ENCODE data around the gene OSBPL9. TPM values are rescaled to one million over a fixed set of nuclear protein-coding genes. Genes with fewer than 3 reads are reported as not detected.

OSBPL9 gene
- total RNA-seq, 4 donors from 2014 or later = 65.8 to 206 (median 136) TPM

DNA sequence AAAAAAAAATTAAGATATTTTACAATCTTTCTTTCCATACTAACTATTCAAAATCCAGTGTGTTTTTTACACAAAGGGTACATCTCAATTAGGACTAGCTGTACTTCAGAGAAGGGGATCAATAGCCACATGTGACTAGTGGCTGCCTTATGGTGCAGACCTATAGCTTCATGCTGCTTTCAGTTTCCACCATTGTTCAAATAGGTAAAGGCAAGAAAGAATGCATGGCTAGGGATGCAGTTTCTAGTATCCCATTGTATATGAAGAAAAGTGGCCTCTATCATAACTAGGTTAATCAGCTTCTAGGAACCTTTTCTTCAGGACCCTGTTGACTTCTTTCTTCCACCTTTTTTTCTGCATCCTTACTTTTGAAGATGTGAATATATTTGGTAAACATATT, 35.7 kb downstream of the OSBPL9 start:
- peak overlapping the region; percentile 45 to 99 (median 56) for H3K27ac ChIP-seq
- ATAC-seq = no peak

DNA sequence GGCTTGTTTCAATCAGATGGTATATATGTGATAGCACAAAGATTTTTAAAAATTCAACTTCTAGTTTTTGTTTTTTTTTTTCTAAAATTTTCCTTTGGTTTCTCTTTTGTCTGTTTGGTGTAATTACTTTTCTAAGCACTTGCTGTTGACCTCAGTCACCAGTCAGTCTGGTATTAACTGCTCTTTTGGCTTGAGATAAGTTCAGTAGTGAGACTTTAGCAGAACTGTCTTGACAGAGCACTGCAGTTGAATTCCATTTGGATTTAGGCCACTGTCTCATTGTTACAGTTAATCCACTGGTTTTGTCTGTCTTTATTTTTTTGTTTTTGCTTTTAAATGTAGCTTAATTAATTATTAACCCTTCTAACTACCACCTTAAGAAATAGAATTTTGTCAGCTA, 36.2 kb downstream of the OSBPL9 start:
- Histone ChIP-seq H3K27me3 (no peaks in the 10 kb centered on the region), H3K27ac (peak overlapping the region; percentile 45 to 99 (median 56)), H3K4me1 (peaks cover 79 to 95% of the 10 kb centered on the region in 2 donors), H3K4me3 (peak overlapping the region in 1 of 4 donors; percentile 2), H3K36me3 (peaks cover 0 to 6% of the 10 kb centered on the region in 2 donors), H3K9me3 (no peaks in the 10 kb centered on the region)
- DNase-seq = no peak
- intact Hi-C loops (cut with DNase I; ENCODE audit: low total_unique reads) (no loop called here), in situ Hi-C loops (cut with MboI; ENCODE audit: low sequenced_read_pairs in 4 of 4) (no loop called here)
- no peak for TF ChIP-seq POLR2A (IDR thresholded peaks at IDR 0.05)
- TF ChIP-seq, protein P1, sequence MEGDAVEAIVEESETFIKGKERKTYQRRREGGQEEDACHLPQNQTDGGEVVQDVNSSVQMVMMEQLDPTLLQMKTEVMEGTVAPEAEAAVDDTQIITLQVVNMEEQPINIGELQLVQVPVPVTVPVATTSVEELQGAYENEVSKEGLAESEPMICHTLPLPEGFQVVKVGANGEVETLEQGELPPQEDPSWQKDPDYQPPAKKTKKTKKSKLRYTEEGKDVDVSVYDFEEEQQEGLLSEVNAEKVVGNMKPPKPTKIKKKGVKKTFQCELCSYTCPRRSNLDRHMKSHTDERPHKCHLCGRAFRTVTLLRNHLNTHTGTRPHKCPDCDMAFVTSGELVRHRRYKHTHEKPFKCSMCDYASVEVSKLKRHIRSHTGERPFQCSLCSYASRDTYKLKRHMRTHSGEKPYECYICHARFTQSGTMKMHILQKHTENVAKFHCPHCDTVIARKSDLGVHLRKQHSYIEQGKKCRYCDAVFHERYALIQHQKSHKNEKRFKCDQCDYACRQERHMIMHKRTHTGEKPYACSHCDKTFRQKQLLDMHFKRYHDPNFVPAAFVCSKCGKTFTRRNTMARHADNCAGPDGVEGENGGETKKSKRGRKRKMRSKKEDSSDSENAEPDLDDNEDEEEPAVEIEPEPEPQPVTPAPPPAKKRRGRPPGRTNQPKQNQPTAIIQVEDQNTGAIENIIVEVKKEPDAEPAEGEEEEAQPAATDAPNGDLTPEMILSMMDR (IDR thresholded peaks at IDR 0.05 in 4 of 5, conservative IDR thresholded peaks at IDR 0.05 in 1 of 5) = no peak
- peak in 1 of 2 donors; percentile 39 for ATAC-seq

More for the DNA sequence above, 35.7 kb downstream of the OSBPL9 start:
- no peak for TF ChIP-seq POLR2A (IDR thresholded peaks at IDR 0.05)
- Histone ChIP-seq H3K27me3 (no peaks in the 10 kb centered on the region), H3K4me3 (peak overlapping the region in 1 of 4 donors; percentile 2), H3K36me3 (peaks cover 0 to 6% of the 10 kb centered on the region in 2 donors), H3K4me1 (peaks cover 84 to 96% of the 10 kb centered on the region in 2 donors), H3K9me3 (no peaks in the 10 kb centered on the region)
- intact Hi-C loops (cut with DNase I; ENCODE audit: low total_unique reads) (no loop called here), in situ Hi-C loops (cut with MboI; ENCODE audit: low sequenced_read_pairs in 4 of 4) (no loop called here)
- DNase-seq = no peak

DNA sequence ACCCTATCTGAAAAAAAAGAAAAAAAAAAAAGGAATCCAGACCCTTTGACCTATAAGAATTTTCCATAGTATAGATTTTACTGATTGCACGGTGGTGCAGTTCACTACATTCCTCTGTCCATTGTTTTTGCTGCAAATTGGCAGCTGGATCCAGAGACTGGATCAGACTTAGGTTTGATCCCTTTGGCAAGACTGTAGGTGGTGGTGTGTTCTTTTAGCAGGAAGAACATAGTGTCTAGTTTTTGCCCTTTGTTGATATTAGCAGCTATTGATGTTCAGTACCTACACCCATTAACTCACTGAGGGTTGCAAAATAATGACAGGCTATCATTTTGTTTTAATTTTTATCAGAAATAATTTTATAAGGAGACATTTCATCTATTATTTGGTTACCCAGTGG, 37.1 kb downstream of the OSBPL9 start:
- in situ Hi-C loops (cut with MboI; ENCODE audit: low sequenced_read_pairs in 4 of 4) = no loop called here
- peaks cover 79 to 96% of the 10 kb centered on the region in 2 donors for H3K4me1 ChIP-seq

DNA sequence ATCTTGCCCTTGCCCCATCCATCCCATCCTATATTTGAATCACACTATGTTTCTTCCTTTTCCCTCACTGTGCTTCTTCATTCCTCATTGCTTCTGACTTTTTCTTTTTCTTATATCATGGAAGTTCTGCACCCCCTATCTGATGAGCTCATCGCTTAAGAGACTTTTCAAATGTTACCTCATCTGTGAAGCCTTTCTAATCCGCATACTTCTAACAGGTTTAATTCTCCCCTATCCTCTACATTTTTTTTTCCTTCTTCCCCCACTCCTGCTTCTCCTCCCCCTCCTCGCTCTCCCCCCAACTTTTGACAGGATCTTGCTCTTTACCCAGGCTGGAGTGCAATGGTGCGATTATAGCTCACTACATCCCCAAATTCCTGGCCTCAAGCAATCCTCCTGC, 39.5 kb downstream of the OSBPL9 start:
- no peak for ATAC-seq
- Histone ChIP-seq H3K4me3 (no peak overlapping the region), H3K9me3 (no peaks in the 10 kb centered on the region), H3K4me1 (peaks cover 79 to 96% of the 10 kb centered on the region in 2 donors), H3K27me3 (no peaks in the 10 kb centered on the region), H3K36me3 (peaks cover 0 to 6% of the 10 kb centered on the region in 2 donors), H3K27ac (peak overlapping the region in 1 of 4 donors; percentile 8)
- intact Hi-C loops (cut with DNase I; ENCODE audit: low total_unique reads) = no loop called here
- no peak for DNase-seq
- TF ChIP-seq, protein P1 (IDR thresholded peaks at IDR 0.05 in 4 of 5, conservative IDR thresholded peaks at IDR 0.05 in 1 of 5) = no peak
- no peak for TF ChIP-seq POLR2A (IDR thresholded peaks at IDR 0.05)
- in situ Hi-C loops (cut with MboI; ENCODE audit: low sequenced_read_pairs in 4 of 4) = no loop called here

More for the DNA sequence above, 37.1 kb downstream of the OSBPL9 start:
- Histone ChIP-seq H3K36me3 (peaks cover 0 to 6% of the 10 kb centered on the region in 2 donors), H3K9me3 (no peaks in the 10 kb centered on the region), H3K27ac (peak overlapping the region; percentile 45 to 99 (median 56)), H3K27me3 (no peaks in the 10 kb centered on the region), H3K4me3 (no peak overlapping the region)
- TF ChIP-seq, protein P1 (IDR thresholded peaks at IDR 0.05 in 4 of 5, conservative IDR thresholded peaks at IDR 0.05 in 1 of 5) = no peak
- no peak for TF ChIP-seq POLR2A (IDR thresholded peaks at IDR 0.05)
- intact Hi-C loops (cut with DNase I; ENCODE audit: low total_unique reads) = no loop called here
- ATAC-seq (peak in 1 of 2 donors; percentile 12), DNase-seq (no peak)

- no peak for TF ChIP-seq POLR2A (IDR thresholded peaks at IDR 0.05)
- TF ChIP-seq, protein P1 (IDR thresholded peaks at IDR 0.05 in 4 of 5, conservative IDR thresholded peaks at IDR 0.05 in 1 of 5) = no peak
- DNase-seq = no peak
Observed at GRCh38 chr1:51660580-51660979, 43.7 kb downstream of the OSBPL9 start.

More at GRCh38 chr1:51660580-51660979, 43.7 kb downstream of the OSBPL9 start:
- H3K4me1 ChIP-seq = peaks cover 82 to 95% of the 10 kb centered on the region in 2 donors
- H3K9me3 ChIP-seq = no peaks in the 10 kb centered on the region
- peak overlapping the region; percentile 66 to 79 (median 76) for H3K27ac ChIP-seq
- peak overlapping the region in 1 of 4 donors; percentile 3 for H3K4me3 ChIP-seq
- no peak for ATAC-seq
- peaks cover 0 to 3% of the 10 kb centered on the region in 2 donors for H3K36me3 ChIP-seq
- no peaks in the 10 kb centered on the region for H3K27me3 ChIP-seq
- in situ Hi-C loops (cut with MboI; ENCODE audit: low sequenced_read_pairs in 4 of 4) (no loop called here), intact Hi-C loops (cut with DNase I; ENCODE audit: low total_unique reads) (loop anchor here (10.0 kb wide), 1 partner anchor 96 kb away; no protein-coding TSS in a partner anchor)
